SK-N-SH (cell line): ENCODE data around the gene KCNH3. TPM values are rescaled to one million over a fixed set of nuclear protein-coding genes. Genes with fewer than 3 reads are reported as not detected.

Experiments
- CTCF ChIA-PET: fragments of 300-600, 350-600 bp; formaldehyde crosslinking; extraction: SDS; loops from one replicate; lab custom pipeline; 2021; lab: Yijun Ruan, JAX
- POLR2A ChIA-PET: fragments of 350-600 bp; sonication (Branson Sonifier 250); formaldehyde crosslinking; extraction: SDS; loops from one replicate; lab custom pipeline; 2020; ENCODE audit warnings: antibody characterized with exemption, inconsistent platforms; lab: Yijun Ruan, JAX
- DNase-seq: peaks from one replicate; pipeline ENCODE4 v3.0.0; 2012
- H2AFZ ChIP-seq: fragments of 200-600 bp; sonication (generic); 2 replicates; pipeline ENCODE4 v1.8.1; 2016; ENCODE audit warnings: antibody characterized with exemption, mild to moderate bottlenecking, low read depth
- H3F3A ChIP-seq: fragments of 200-600 bp; sonication (generic); replicated peaks from 2 replicates; pipeline ENCODE3; 2016; ENCODE audit warnings: antibody characterized with exemption, mild to moderate bottlenecking; ENCODE audit not compliant: insufficient read depth
- H3K27ac ChIP-seq, 2 experiments: fragments of 200-500 bp in 1 of 2; fragments of 200-600 bp in 1 of 2; sonication (Bioruptor generic) in 1 of 2; sonication (generic), shearing (Covaris generic) in 1 of 2; 2 replicates each; pipeline versions ENCODE4 v1.5.1 to v1.6.1; 2014 to 2016; ENCODE audit warnings: low read depth in 2 of 2, inconsistent platforms in 1 of 2, low read length in 1 of 2, mild to moderate bottlenecking in 1 of 2, mixed read lengths in 1 of 2
- H3K27me3 ChIP-seq: fragments of 200-600 bp; sonication (generic), shearing (Covaris generic); 2 replicates; pipeline ENCODE4 v1.6.1; 2016; ENCODE audit warnings: mixed run types; ENCODE audit not compliant: insufficient read depth
- H3K36me3 ChIP-seq, 2 experiments: fragments of 200-500 bp in 1 of 2; fragments of 200-600 bp in 1 of 2; sonication (Bioruptor generic) in 1 of 2; sonication (generic) in 1 of 2; replicated peaks in 1 of 2; 2 replicates each; pipeline versions ENCODE3 to v1.5.1; 2014 to 2016; ENCODE audit warnings: low read length in 1 of 2, mild to moderate bottlenecking in 1 of 2; ENCODE audit not compliant: insufficient read depth in 2 of 2, control insufficient read depth in 1 of 2
- H3K4me1 ChIP-seq, 2 experiments: fragments of 200-500 bp in 1 of 2; fragments of 200-600 bp in 1 of 2; sonication (Bioruptor generic) in 1 of 2; sonication (generic), shearing (Covaris generic) in 1 of 2; 2 replicates each; pipeline versions ENCODE4 v1.5.1 to v1.6.1; 2014 to 2016; ENCODE audit warnings: low read depth in 1 of 2, low read length in 1 of 2, mixed run types in 1 of 2; ENCODE audit not compliant: insufficient read depth in 2 of 2, control insufficient read depth in 1 of 2
- H3K4me2 ChIP-seq: fragments of 200-600 bp; sonication (generic), shearing (Covaris generic); 2 replicates; pipeline ENCODE4 v1.6.1; 2017; ENCODE audit warnings: mixed run types
- H3K4me3 ChIP-seq, 2 experiments: fragments of 200-500 bp in 1 of 2; fragments of 200-600 bp in 1 of 2; sonication (Bioruptor generic) in 1 of 2; sonication (generic), shearing (Covaris generic) in 1 of 2; 2 replicates each; pipeline versions ENCODE4 v1.5.1 to v1.8.1; 2014 to 2016; ENCODE audit warnings: low read depth in 2 of 2, inconsistent platforms in 1 of 2, low read length in 1 of 2, mild to moderate bottlenecking in 1 of 2, mixed read lengths in 1 of 2, moderate library complexity in 1 of 2
- H3K79me2 ChIP-seq: fragments of 200-600 bp; sonication (generic); 2 replicates; pipeline ENCODE4 v1.8.1; 2017; ENCODE audit warnings: mild to moderate bottlenecking; ENCODE audit not compliant: insufficient read depth
- H3K9ac ChIP-seq: fragments of 200-600 bp; sonication (generic); 2 replicates; pipeline ENCODE4 v1.6.1; 2017; ENCODE audit warnings: mixed run types
- H3K9me2 ChIP-seq: fragments of 200-600 bp; sonication (generic); 2 replicates; pipeline ENCODE4 v1.6.1; 2017; ENCODE audit warnings: mixed run types
- H3K9me3 ChIP-seq: fragments of 200-600 bp; sonication (generic); 2 replicates; pipeline ENCODE4 v1.6.1; 2017; ENCODE audit warnings: mixed run types, mild to moderate bottlenecking, moderate library complexity
- H4K20me1 ChIP-seq: fragments of 200-600 bp; sonication (generic); 2 replicates; pipeline ENCODE4 v1.6.1; 2017; ENCODE audit warnings: mild to moderate bottlenecking, mixed run types; ENCODE audit not compliant: insufficient read depth
- CHD2 ChIP-seq: fragments of 150-350 bp; IDR thresholded peaks from 2 replicates; pipeline ENCODE4 v1.6.1; 2018; ENCODE audit warnings: low read length; ENCODE audit not compliant: partially characterized antibody
- CTCF ChIP-seq: fragments of 200-600 bp; sonication (generic); IDR thresholded peaks from 2 replicates; pipeline ENCODE4 v1.6.1; 2017; ENCODE audit warnings: antibody characterized with exemption, mild to moderate bottlenecking, moderate library complexity
- ELF1 ChIP-seq: IDR thresholded peaks from 2 replicates; pipeline ENCODE4 v1.4.0; 2012
- FOXM1 ChIP-seq: IDR thresholded peaks from 2 replicates; pipeline ENCODE4 v1.4.0; 2012; ENCODE audit warnings: low read depth, mild to moderate bottlenecking
- IRF3 ChIP-seq: fragments of 150-350 bp; IDR thresholded peaks from 2 replicates; pipeline ENCODE4 v1.6.1; 2016; ENCODE audit warnings: mild to moderate bottlenecking, low read depth, low read length
- MEF2A ChIP-seq: IDR thresholded peaks from 2 replicates; pipeline ENCODE4 v1.4.0; 2012; ENCODE audit warnings: low read depth, borderline replicate concordance
- MXI1 ChIP-seq: IDR thresholded peaks from 2 replicates; pipeline ENCODE4 v1.6.1; 2012; ENCODE audit warnings: mild to moderate bottlenecking, low read depth, low read length, improper control_type of control experiment
- NFIC ChIP-seq: IDR thresholded peaks from 2 replicates; pipeline ENCODE4 v1.4.0; 2012; ENCODE audit warnings: borderline replicate concordance
- PBX3 ChIP-seq: IDR thresholded peaks from 2 replicates; pipeline ENCODE4; 2012
- RCOR1 ChIP-seq: fragments of 150-350 bp; IDR thresholded peaks from 2 replicates; pipeline ENCODE4 v1.6.1; 2017; ENCODE audit warnings: antibody characterized with exemption, low read length
- YY1 ChIP-seq: IDR thresholded peaks from 2 replicates; pipeline ENCODE4 v1.4.0; 2012; ENCODE audit warnings: low read depth, mild to moderate bottlenecking
- WGBS: methylation state at CpG from one replicate; pipeline ENCODE4 v1.1.6; 2017; ENCODE audit warnings: low lambda C conversion rate; 5-methylcytosine and 5-hydroxymethylcytosine counted together
- polyA plus RNA-seq, 3 experiments: library from polyadenylated mRNA; depleted of rRNA; stranded (reverse); fragments of >200 nt; gene quantifications; 2 replicates each; pipeline ENCODE4 v1.2.3, GENCODE V29; 2012

Gene KCNH3
- polyA plus RNA-seq, 1 of the 3 experiments (the other 2 are of a cell fraction) = 3.7 TPM

GRCh38 chr12:49541911-49542505 lies 3.2 kb downstream of the KCNH3 start (continued):
- TF ChIP-seq CTCF = no peak
- no peak for TF ChIP-seq PBX3
- TF ChIP-seq RCOR1 = no peak
- no peak for TF ChIP-seq NFIC
- no peak for TF ChIP-seq IRF3
- TF ChIP-seq, all 33 proteins: peak for 0

- H3K4me2 ChIP-seq = no peak overlapping the region
- no peak for DNase-seq
- no peaks in the 10 kb centered on the region for H3K36me3 ChIP-seq
- no peak overlapping the region for H3K9ac ChIP-seq
- no peak overlapping the region for H3K27ac ChIP-seq
- H3K4me1 ChIP-seq = peaks cover 0 to 8% of the 10 kb centered on the region in 2 experiments; a peak in 1 of 4 replicates
- H3K9me2 ChIP-seq = no peaks in the 10 kb centered on the region
- TF ChIP-seq CHD2 (no peak), ELF1 (no peak), MXI1 (no peak), FOXM1 (no peak), YY1 (no peak), MEF2A (no peak)
- TF ChIP-seq, all 33 proteins: peak for 0
- H3K27me3 ChIP-seq = no peaks in the 10 kb centered on the region
- 88% methylated on average over 7 of the region's 15 CpGs for WGBS
- no peaks in the 10 kb centered on the region for H4K20me1 ChIP-seq
- no peaks in the 10 kb centered on the region for H3K79me2 ChIP-seq
- POLR2A ChIA-PET = interaction anchor here (1.2 kb wide), 1 partner anchor 12 kb away, joined by 3 read pairs; no protein-coding TSS in a partner anchor
- CTCF ChIA-PET = interaction anchor here (0.9 to 1.5 kb wide), 2 partner anchors 10 to 38 kb away, joined by 3 to 5 read pairs; no protein-coding TSS in a partner anchor
- H3K4me3 ChIP-seq = no peak overlapping the region
- H2AFZ ChIP-seq = no peak overlapping the region
- H3K9me3 ChIP-seq = no peaks in the 10 kb centered on the region
- H3F3A ChIP-seq = no peaks in the 10 kb centered on the region
Observed at GRCh38 chr12:49542592-49543160, 3.8 kb downstream of the KCNH3 start.
